H1 (cell line): ENCODE measurements around the gene EDEM1. TPM values are rescaled to one million over a fixed set of nuclear protein-coding genes. Genes with fewer than 3 reads are reported as not detected.

Experiments used
- BRCA1 ChIP-seq: IDR thresholded peaks from 2 replicates; pipeline ENCODE4 v1.6.1; 2012; ENCODE audit warnings: low read depth, low read length, improper control_type of control experiment
- HDAC6 ChIP-seq: IDR thresholded peaks from one replicate; pipeline ENCODE4 v1.7.1; 2012; ENCODE audit warnings: low read depth, mild to moderate bottlenecking, inconsistent platforms, low read length, moderate library complexity
- JUN ChIP-seq: IDR thresholded peaks from 2 replicates; pipeline ENCODE4 v1.6.1; 2011; ENCODE audit warnings: low read depth, mild to moderate bottlenecking, improper control_type of control experiment, low read length
- JUND ChIP-seq: IDR thresholded peaks from 2 replicates; pipeline ENCODE4 v1.6.1; 2011; ENCODE audit warnings: mild to moderate bottlenecking, improper control_type of control experiment, low read length
- ZNF274 ChIP-seq: IDR thresholded peaks from 2 replicates; pipeline ENCODE4 v1.7.0; 2012; ENCODE audit warnings: low read length, borderline replicate concordance; ENCODE audit errors: extremely low read depth
- polyA plus RNA-seq, 7 experiments: library from polyadenylated mRNA; depleted of rRNA in 3 of 7; stranded (reverse) in 5 of 7; unstranded in 2 of 7; fragments of >200 nt in 5 of 7; fragments of 200-250 nt in 2 of 7; gene quantifications; 1 replicate in 5 of 7; 2 replicates in 1 of 7; 4 replicates in 1 of 7; pipeline versions ENCODE4 v1.2.1 to v1.2.3, GENCODE V29; 2011 to 2013; ENCODE audit warnings: missing spikeins in 2 of 7, mixed read lengths in 2 of 7
- total RNA-seq: library from RNA; stranded (reverse); fragmentation: NEBNext Ultra II Directional; extraction: Animal tissue kit (Norgen Biotek cat#: 25700); gene quantifications from 2 replicates; pipeline ENCODE4 v1.2.1, GENCODE V29; 2021
- TF ChIP-seq, protein P1 (sequence below), 3 experiments: IDR thresholded peaks; 1 replicate in 2 of 3; 2 replicates in 1 of 3; pipeline versions ENCODE4 v1.5.1 to v1.6.1; 2011; ENCODE audit warnings: low read length in 3 of 3, mild to moderate bottlenecking in 3 of 3, inconsistent platforms in 2 of 3, low read depth in 1 of 3, moderate library complexity in 1 of 3; ENCODE audit not compliant: insufficient read depth in 1 of 3; ENCODE audit errors: control extremely low read depth in 1 of 3
- TF ChIP-seq, protein P2 (sequence below): IDR thresholded peaks from 2 replicates; pipeline ENCODE4 v1.6.1; 2012; ENCODE audit warnings: inconsistent platforms

Gene EDEM1
- total and polyA plus RNA-seq, 2 of the 8 experiments (the other 6 are each of a cell fraction or from before 2014, with no cell fraction given) = 4.8 to 16.4 TPM

DNA sequence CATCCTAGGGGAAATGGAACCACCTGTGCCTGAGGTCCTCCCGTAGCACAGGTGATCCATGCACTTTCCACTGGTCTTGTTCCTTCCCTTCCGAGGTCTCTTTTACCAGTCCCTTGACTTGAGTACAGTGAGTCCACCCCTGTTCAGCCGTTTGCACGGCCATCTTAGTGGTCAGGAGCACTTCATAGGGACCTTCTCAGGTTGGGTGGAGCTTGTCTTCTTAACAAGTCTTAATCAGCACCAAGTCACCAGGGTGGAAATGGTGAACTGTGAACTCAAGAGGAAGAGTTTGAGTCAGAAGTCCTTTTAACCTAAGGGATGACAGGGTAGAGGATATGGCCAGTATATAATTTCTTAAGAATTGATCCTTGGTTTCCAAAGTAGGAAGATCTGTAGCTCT, 44.0 kb upstream of the EDEM1 start (continued):
- TF ChIP-seq JUN (no peak), BRCA1 (no peak), ZNF274 (no peak), HDAC6 (no peak), JUND (no peak)
- TF ChIP-seq, protein P1, sequence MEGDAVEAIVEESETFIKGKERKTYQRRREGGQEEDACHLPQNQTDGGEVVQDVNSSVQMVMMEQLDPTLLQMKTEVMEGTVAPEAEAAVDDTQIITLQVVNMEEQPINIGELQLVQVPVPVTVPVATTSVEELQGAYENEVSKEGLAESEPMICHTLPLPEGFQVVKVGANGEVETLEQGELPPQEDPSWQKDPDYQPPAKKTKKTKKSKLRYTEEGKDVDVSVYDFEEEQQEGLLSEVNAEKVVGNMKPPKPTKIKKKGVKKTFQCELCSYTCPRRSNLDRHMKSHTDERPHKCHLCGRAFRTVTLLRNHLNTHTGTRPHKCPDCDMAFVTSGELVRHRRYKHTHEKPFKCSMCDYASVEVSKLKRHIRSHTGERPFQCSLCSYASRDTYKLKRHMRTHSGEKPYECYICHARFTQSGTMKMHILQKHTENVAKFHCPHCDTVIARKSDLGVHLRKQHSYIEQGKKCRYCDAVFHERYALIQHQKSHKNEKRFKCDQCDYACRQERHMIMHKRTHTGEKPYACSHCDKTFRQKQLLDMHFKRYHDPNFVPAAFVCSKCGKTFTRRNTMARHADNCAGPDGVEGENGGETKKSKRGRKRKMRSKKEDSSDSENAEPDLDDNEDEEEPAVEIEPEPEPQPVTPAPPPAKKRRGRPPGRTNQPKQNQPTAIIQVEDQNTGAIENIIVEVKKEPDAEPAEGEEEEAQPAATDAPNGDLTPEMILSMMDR (IDR thresholded peaks at IDR 0.05; ENCODE audit: control extremely low read depth in 1 of 3, insufficient read depth in 1 of 3, low read depth in 1 of 3, low read length in 3 of 3) = no peak
- TF ChIP-seq, protein P2, sequence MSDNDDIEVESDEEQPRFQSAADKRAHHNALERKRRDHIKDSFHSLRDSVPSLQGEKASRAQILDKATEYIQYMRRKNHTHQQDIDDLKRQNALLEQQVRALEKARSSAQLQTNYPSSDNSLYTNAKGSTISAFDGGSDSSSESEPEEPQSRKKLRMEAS = no peak
